Stimulated activated CD8-positive, alpha-beta memory T cell treated with anti-CD3 and anti-CD28 coated beads, Interleukin-15, amount 100 ng/mL, for 4 hours (primary cell): ENCODE measurements around the gene B4GALNT2.
"Not testable (repeated sequence)": the region's sequence is repeated elsewhere in the genome, so short reads cannot be mapped to it uniquely, and the experiment has no call there.

Experiments used
- DNase-seq, 2 donors: peaks; one replicate each; pipeline ENCODE4 v3.0.0-alpha.2; 2020; ENCODE audit warnings: low read depth in 2 of 2

The B4GALNT2 gene

GRCh38 chr17:49120166-49120565 lies 12.4 kb upstream of the B4GALNT2 start:
- no peak for DNase-seq

- no peak for DNase-seq
Measured at GRCh38 chr17:49121696-49122292, 10.8 kb upstream of the B4GALNT2 start.

- no peak for DNase-seq
Measured at GRCh38 chr17:49122566-49122965, 10.0 kb upstream of the B4GALNT2 start.

- no peak for DNase-seq
Measured at GRCh38 chr17:49123061-49123460, 9.5 kb upstream of the B4GALNT2 start.

- DNase-seq, result no peak
Measured at GRCh38 chr17:49125449-49125848, 7.1 kb upstream of the B4GALNT2 start.

- not testable (repeated sequence) for DNase-seq
Measured at GRCh38 chr17:49126183-49126859, 6.2 kb upstream of the B4GALNT2 start.

- not testable (repeated sequence) for DNase-seq
Measured at GRCh38 chr17:49129359-49129950, 3.1 kb upstream of the B4GALNT2 start.

- DNase-seq, result no peak
Measured at GRCh38 chr17:49130891-49131290, 1.7 kb upstream of the B4GALNT2 start.

GRCh38 chr17:49132317-49132698 lies 261 bp upstream of the B4GALNT2 start:
- DNase-seq, result no peak

GRCh38 chr17:49136335-49136734 lies 3.8 kb downstream of the B4GALNT2 start:
- DNase-seq, result no peak

- not testable (repeated sequence) for DNase-seq
Measured at GRCh38 chr17:49145654-49146053, 13.1 kb downstream of the B4GALNT2 start.

- DNase-seq, result no peak
Measured at GRCh38 chr17:49146620-49147306, 14.2 kb downstream of the B4GALNT2 start.

- DNase-seq, result no peak
Measured at GRCh38 chr17:49148171-49148570, 15.6 kb downstream of the B4GALNT2 start.

- DNase-seq, result no peak
Measured at GRCh38 chr17:49151996-49152395, 19.4 kb downstream of the B4GALNT2 start.

- DNase-seq, result no peak
Measured at GRCh38 chr17:49156256-49156655, 23.7 kb downstream of the B4GALNT2 start.

- no peak for DNase-seq
Measured at GRCh38 chr17:49157784-49158183, 25.2 kb downstream of the B4GALNT2 start.

- no peak for DNase-seq
Measured at GRCh38 chr17:49162866-49163265, 30.3 kb downstream of the B4GALNT2 start.

GRCh38 chr17:49165143-49165542 lies 32.6 kb downstream of the B4GALNT2 start:
- DNase-seq, result no peak

- no peak for DNase-seq
Measured at GRCh38 chr17:49168706-49169105, 36.1 kb downstream of the B4GALNT2 start.

- DNase-seq, result no peak
Measured at GRCh38 chr17:49170216-49170615, 37.6 kb downstream of the B4GALNT2 start.

- DNase-seq, result not testable (repeated sequence)
Measured at GRCh38 chr17:49170711-49171110, 38.1 kb downstream of the B4GALNT2 start.

- not testable (repeated sequence) for DNase-seq
Measured at GRCh38 chr17:49175978-49176377, 43.4 kb downstream of the B4GALNT2 start.

- DNase-seq, result peak; percentile 13 to 25
Measured at GRCh38 chr17:49180303-49180702, 47.7 kb downstream of the B4GALNT2 start.
